Coronary artery (tissue), 2 donors: Measurements from ENCODE around the gene VPS4A.
"Not testable (repeated sequence)": the region's sequence is repeated elsewhere in the genome, so short reads cannot be mapped to it uniquely, and the experiment has no call there.

Experiments used
- DNase-seq: peaks from one replicate; pipeline ENCODE4 v3.0.0-alpha.2; 2017; ENCODE audit warnings: low spot score
- H3K27ac ChIP-seq, 2 donors: fragments of 200-600 bp; sonication (generic); one replicate each; pipeline ENCODE4 v1.5.1; 2016 to 2019
- H3K4me3 ChIP-seq: fragments of 200-600 bp; sonication (generic); 2 replicates; pipeline ENCODE4 v1.5.1; 2016; ENCODE audit warnings: mild to moderate bottlenecking, moderate library complexity
- CTCF ChIP-seq: fragments of 200-600 bp; sonication (generic); IDR thresholded peaks from one replicate; pipeline ENCODE4 v1.5.1; 2019; ENCODE audit warnings: antibody characterized with exemption

The VPS4A gene

GRCh38 chr16:69293401-69293800 lies 17.7 kb upstream of the VPS4A start:
- TF ChIP-seq CTCF: no peak
- no peak overlapping the region for H3K4me3 ChIP-seq
- no peak for DNase-seq
- H3K27ac ChIP-seq: no peak overlapping the region

DNA sequence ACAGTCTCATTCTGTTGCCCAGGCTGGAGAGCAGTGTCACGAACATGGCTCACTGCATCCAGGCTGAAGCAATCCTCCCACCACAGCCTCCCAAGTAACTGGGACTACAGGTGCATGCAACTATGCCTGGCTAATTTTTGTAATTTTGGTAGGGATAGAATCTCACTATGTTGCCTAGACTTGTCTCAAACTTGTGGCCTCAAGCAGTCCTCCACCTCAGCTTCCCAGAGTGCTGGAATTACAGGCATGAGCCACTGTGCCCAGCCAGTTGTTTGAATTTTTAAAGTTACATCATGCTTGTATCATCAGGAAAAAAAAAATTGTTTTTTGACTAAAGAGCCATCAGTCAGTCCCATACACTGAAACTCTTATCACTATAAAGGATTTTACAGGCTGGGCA lies 17.1 kb upstream of the VPS4A start:
- Histone ChIP-seq H3K27ac (no peak overlapping the region), H3K4me3 (no peak overlapping the region)
- DNase-seq: no peak
- TF ChIP-seq CTCF: no peak

DNA sequence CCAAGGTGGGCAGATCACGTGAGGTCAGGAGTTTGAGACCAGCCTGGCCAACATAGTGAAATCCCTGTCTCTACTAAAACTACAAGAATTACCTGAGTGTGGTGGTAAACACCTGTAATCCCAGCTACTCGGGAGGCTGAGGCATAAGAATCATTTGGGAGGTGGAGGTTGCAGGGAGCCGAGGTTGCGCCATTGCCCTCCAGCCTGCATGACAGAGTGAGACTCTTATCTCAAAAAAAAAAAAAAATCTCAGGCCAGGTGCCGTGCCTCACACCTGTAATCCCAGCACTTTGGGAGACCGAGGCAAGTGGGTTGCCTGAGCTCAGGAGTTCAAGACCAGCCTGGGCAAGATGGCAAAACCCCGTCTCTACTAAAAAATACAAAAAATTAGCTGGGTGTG lies 14.4 kb upstream of the VPS4A start:
- H3K4me3 ChIP-seq, H3K27ac ChIP-seq, DNase-seq: not testable (repeated sequence)

GRCh38 chr16:69298261-69298660 lies 12.9 kb upstream of the VPS4A start:
- Histone ChIP-seq H3K27ac (no peak overlapping the region), H3K4me3 (no peak overlapping the region)
- DNase-seq: no peak
- TF ChIP-seq CTCF: no peak

DNA sequence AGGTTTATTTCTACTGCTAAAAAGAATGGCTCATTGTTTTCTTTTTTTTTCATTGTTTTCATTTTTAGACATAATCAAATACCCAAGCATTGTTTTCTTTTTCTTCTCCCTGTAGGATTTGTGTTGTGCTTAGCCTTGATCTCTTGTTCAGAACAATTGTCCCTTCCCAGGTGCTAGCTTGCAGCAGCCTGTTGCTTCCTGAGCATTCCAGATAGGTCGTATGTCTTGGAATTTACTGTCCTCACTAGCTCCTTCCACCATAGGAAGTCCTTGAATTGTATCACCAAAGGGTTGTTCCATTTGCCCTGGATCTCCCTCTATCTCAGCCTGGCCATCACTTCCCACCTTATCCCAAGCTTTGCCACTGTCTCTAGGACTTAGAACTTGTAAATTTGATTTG lies 10.0 kb upstream of the VPS4A start:
- H3K4me3 ChIP-seq: no peak overlapping the region
- DNase-seq: no peak
- no peak overlapping the region for H3K27ac ChIP-seq
- no peak for TF ChIP-seq CTCF

- DNase-seq: no peak
- Histone ChIP-seq H3K4me3 (no peak overlapping the region), H3K27ac (no peak overlapping the region)
- TF ChIP-seq CTCF: no peak
Observed at GRCh38 chr16:69301861-69302260, 9.3 kb upstream of the VPS4A start.

DNA sequence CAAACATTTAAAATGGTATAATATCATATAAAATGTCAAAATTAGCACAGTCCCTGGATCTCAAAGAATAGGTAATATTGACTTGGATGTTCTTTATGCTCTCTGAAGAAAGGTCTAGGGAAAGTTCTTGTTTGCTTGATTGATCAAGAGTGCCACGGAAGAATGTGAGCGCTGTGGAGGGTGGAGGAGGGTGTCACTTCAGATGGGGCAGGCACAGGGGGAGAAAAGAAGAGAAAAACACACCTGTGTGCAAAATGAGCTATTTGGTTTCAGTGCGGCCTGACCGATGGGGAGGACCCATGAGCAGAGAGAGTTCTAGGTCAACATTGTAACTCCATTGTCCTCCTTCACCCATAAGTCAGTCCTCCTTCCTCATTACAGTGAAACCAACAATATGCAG lies 8.8 kb upstream of the VPS4A start:
- no peak for TF ChIP-seq CTCF
- Histone ChIP-seq H3K4me3 (no peak overlapping the region), H3K27ac (no peak overlapping the region)
- no peak for DNase-seq

DNA sequence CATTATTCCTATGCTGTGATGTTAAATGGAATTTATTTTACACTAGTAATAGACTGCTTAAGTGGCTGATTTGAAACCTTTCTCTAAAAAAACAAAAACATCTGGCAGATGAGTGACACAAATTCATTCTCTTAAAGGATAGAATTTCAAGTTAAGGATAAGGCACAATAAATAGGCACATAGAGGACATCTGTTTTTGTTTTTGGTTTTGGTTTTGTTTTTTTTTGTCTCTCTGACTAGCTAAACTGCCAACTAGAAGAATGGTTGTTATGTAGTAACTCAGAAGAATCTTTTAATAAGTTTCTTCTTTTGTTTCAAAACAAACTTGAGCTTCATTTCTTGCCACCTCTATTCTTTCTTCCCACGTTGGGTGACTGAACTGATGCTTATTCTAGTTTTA lies 5.1 kb upstream of the VPS4A start:
- no peak for DNase-seq
- no peak overlapping the region for H3K4me3 ChIP-seq
- no peak overlapping the region for H3K27ac ChIP-seq
- TF ChIP-seq CTCF: no peak
